H1 (cell line): Measurements from ENCODE around the gene ZNF280C. TPM values are rescaled to one million over a fixed set of nuclear protein-coding genes. Genes with fewer than 3 reads are reported as not detected.

Source experiments
- CTCF ChIA-PET: fragments of 300-600 bp; sonication (Branson Sonifier 250); formaldehyde crosslinking; loops from one replicate; lab custom pipeline; 2021; ENCODE audit not compliant: partially characterized antibody; lab: Charles Lee
- POLR2A ChIA-PET: fragments of 300-600 bp; sonication (Branson Sonifier 250); formaldehyde crosslinking; loops from one replicate; lab custom pipeline; 2021; ENCODE audit warnings: inconsistent platforms; ENCODE audit not compliant: partially characterized antibody; lab: Charles Lee
- DNase-seq, 2 experiments: peaks; one replicate each; pipeline versions ENCODE4 v3.0.0 to v3.0.0-alpha.2; 2010 to 2022; ENCODE audit warnings: low spot score in 2 of 2, low read depth in 1 of 2, mixed read lengths in 1 of 2
- FAIRE-seq: peaks from 2 replicates; lab custom pipeline; 2011; peaks lifted over from hg19 to GRCh38; lab: Jason Lieb, UNC
- H2AFZ ChIP-seq: 2 replicates; pipeline ENCODE4 v1.8.1; 2012; ENCODE audit warnings: low read length, inconsistent platforms
- H2AK5ac ChIP-seq: 2 replicates; pipeline ENCODE4 v1.6.1; 2013; ENCODE audit warnings: low read depth, low read length
- H2BK120ac ChIP-seq: replicated peaks from 2 replicates; pipeline ENCODE3; 2013; ENCODE audit warnings: low read depth, low read length, inconsistent platforms
- H2BK12ac ChIP-seq: 2 replicates; pipeline ENCODE4 v1.6.1; 2013; ENCODE audit warnings: low read depth, low read length
- H2BK15ac ChIP-seq: 2 replicates; pipeline ENCODE4 v1.6.1; 2013; ENCODE audit warnings: low read length
- H2BK20ac ChIP-seq: 2 replicates; pipeline ENCODE4 v1.6.1; 2013; ENCODE audit warnings: low read length
- H2BK5ac ChIP-seq: 2 replicates; pipeline ENCODE4 v1.6.1; 2013; ENCODE audit warnings: low read depth, low read length
- H3K14ac ChIP-seq: 2 replicates; pipeline ENCODE4 v1.6.1; 2013; ENCODE audit warnings: inconsistent platforms; ENCODE audit not compliant: insufficient read length
- H3K18ac ChIP-seq: 2 replicates; pipeline ENCODE4 v1.6.1; 2013; ENCODE audit warnings: low read length; ENCODE audit errors: extremely low read depth
- H3K23ac ChIP-seq: 2 replicates; pipeline ENCODE4 v1.6.1; 2013; ENCODE audit warnings: inconsistent platforms; ENCODE audit not compliant: insufficient read length
- H3K23me2 ChIP-seq: 2 replicates; pipeline ENCODE4 v1.6.1; 2013; ENCODE audit warnings: low read depth, low read length
- H3K27ac ChIP-seq: 2 replicates; pipeline ENCODE4 v1.6.1; 2011; ENCODE audit warnings: low read depth, low read length, inconsistent platforms
- H3K27me3 ChIP-seq, 4 experiments: replicated peaks in 1 of 4; 1 replicate in 1 of 4; 2 replicates in 3 of 4; pipeline versions ENCODE4 v1.6.1 to v1.8.1; 2011 to 2013; ENCODE audit warnings: low read length in 3 of 4, mild to moderate bottlenecking in 3 of 4, inconsistent platforms in 2 of 4, mixed read lengths in 2 of 4, moderate library complexity in 1 of 4; ENCODE audit not compliant: control insufficient read depth in 3 of 4, insufficient read depth in 3 of 4; ENCODE audit errors: extremely low read depth in 1 of 4
- H3K36me3 ChIP-seq, 4 experiments: 2 replicates each; pipeline versions ENCODE4 v1.6.1 to v1.8.1; 2011 to 2013; ENCODE audit warnings: mild to moderate bottlenecking in 4 of 4, low read length in 3 of 4, moderate library complexity in 2 of 4, control low read depth in 1 of 4, inconsistent platforms in 1 of 4; ENCODE audit not compliant: insufficient read depth in 4 of 4, control insufficient read depth in 2 of 4
- H3K4ac ChIP-seq: replicated peaks from 2 replicates; pipeline ENCODE3; 2013; ENCODE audit warnings: low read length, low read depth, mixed read lengths, inconsistent platforms; ENCODE audit not compliant: insufficient read length
- H3K4me1 ChIP-seq, 4 experiments: replicated peaks in 1 of 4; 1 replicate in 1 of 4; 2 replicates in 3 of 4; pipeline versions ENCODE4 v1.6.1 to v1.8.1; 2011 to 2013; ENCODE audit warnings: low read length in 3 of 4, inconsistent platforms in 2 of 4, mixed read lengths in 1 of 4; ENCODE audit not compliant: insufficient read depth in 4 of 4, control insufficient read depth in 3 of 4
- H3K4me2 ChIP-seq, 2 experiments: 2 replicates each; pipeline versions ENCODE4 v1.6.1 to v1.8.1; 2011 to 2013; ENCODE audit warnings: low read depth in 2 of 2, low read length in 2 of 2, control low read depth in 1 of 2, inconsistent platforms in 1 of 2, mild to moderate bottlenecking in 1 of 2; ENCODE audit not compliant: insufficient read depth in 1 of 2
- H3K4me3 ChIP-seq, 4 experiments: fragments of 200-600, 300-600 bp in 1 of 4; sonication (generic), shearing (Covaris generic), sonication (Bioruptor Twin) in 1 of 4; 2 replicates each; pipeline versions ENCODE4 v1.5.1 to v1.8.1; 2011 to 2016; ENCODE audit warnings: low read length in 4 of 4, low read depth in 3 of 4, control low read depth in 2 of 4, inconsistent platforms in 2 of 4, mild to moderate bottlenecking in 2 of 4, mixed read lengths in 1 of 4, moderate library complexity in 1 of 4; ENCODE audit not compliant: insufficient read depth in 2 of 4; ENCODE audit errors: extremely low read depth in 1 of 4
- H3K56ac ChIP-seq: replicated peaks from 2 replicates; pipeline ENCODE3; 2013; ENCODE audit warnings: low read depth, mild to moderate bottlenecking, mixed read lengths, low read length, inconsistent platforms; ENCODE audit not compliant: insufficient read length
- H3K79me1 ChIP-seq: 2 replicates; pipeline ENCODE4 v1.6.1; 2013; ENCODE audit warnings: low read depth, low read length, control low read depth
- H3K79me2 ChIP-seq, 2 experiments: 2 replicates each; pipeline versions ENCODE4 v1.6.1 to v1.8.1; 2012 to 2013; ENCODE audit warnings: low read length in 2 of 2, mild to moderate bottlenecking in 2 of 2, inconsistent platforms in 1 of 2; ENCODE audit not compliant: insufficient read depth in 2 of 2, control insufficient read depth in 1 of 2
- H3K9ac ChIP-seq, 4 experiments: replicated peaks in 1 of 4; 1 replicate in 1 of 4; 2 replicates in 3 of 4; pipeline versions ENCODE4 v1.6.1 to v1.8.1; 2011 to 2013; ENCODE audit warnings: low read depth in 3 of 4, low read length in 3 of 4, control low read depth in 2 of 4, mild to moderate bottlenecking in 2 of 4, moderate library complexity in 2 of 4, inconsistent platforms in 1 of 4; ENCODE audit errors: extremely low read depth in 1 of 4
- H3K9me3 ChIP-seq, 2 experiments: 2 replicates each; pipeline versions ENCODE4 v1.6.1 to v1.8.1; 2012 to 2013; ENCODE audit warnings: mild to moderate bottlenecking in 2 of 2, moderate library complexity in 2 of 2, control low read depth in 1 of 2, inconsistent platforms in 1 of 2, low read depth in 1 of 2, low read length in 1 of 2, mixed read lengths in 1 of 2; ENCODE audit not compliant: insufficient read depth in 2 of 2
- H4K20me1 ChIP-seq, 2 experiments: replicated peaks in 1 of 2; 2 replicates each; pipeline versions ENCODE3 to v1.8.1; 2011 to 2013; ENCODE audit warnings: inconsistent platforms in 2 of 2, low read length in 2 of 2, mild to moderate bottlenecking in 1 of 2; ENCODE audit not compliant: insufficient read depth in 2 of 2, control insufficient read depth in 1 of 2
- H4K5ac ChIP-seq: 2 replicates; pipeline ENCODE4 v1.6.1; 2013; ENCODE audit warnings: low read length, low read depth, mixed read lengths, inconsistent platforms; ENCODE audit not compliant: insufficient read length
- H4K8ac ChIP-seq: 2 replicates; pipeline ENCODE4 v1.8.0; 2013; ENCODE audit warnings: mild to moderate bottlenecking, moderate library complexity, low read length, inconsistent platforms; ENCODE audit not compliant: insufficient read depth; ENCODE audit errors: extremely low read depth
- H4K91ac ChIP-seq: replicated peaks from 2 replicates; pipeline ENCODE3; 2013; ENCODE audit warnings: low read length, mixed read lengths, inconsistent platforms; ENCODE audit not compliant: insufficient read length
- KDM4A ChIP-seq: IDR thresholded peaks from one replicate; pipeline ENCODE4 v1.7.1; 2012; ENCODE audit warnings: low read depth, mild to moderate bottlenecking, moderate library complexity, low read length, inconsistent platforms; ENCODE audit not compliant: severe bottlenecking
- MAFK ChIP-seq: IDR thresholded peaks from 2 replicates; pipeline ENCODE4 v1.6.1; 2012; ENCODE audit warnings: low read depth, mild to moderate bottlenecking, improper control_type of control experiment, low read length
- TCF12 ChIP-seq: IDR thresholded peaks from 2 replicates; pipeline ENCODE4 v1.6.1; 2011; ENCODE audit warnings: low read depth, mild to moderate bottlenecking, low read length
- WGBS, 2 experiments: shearing (Covaris generic) in 1 of 2; methylation state at CpG; one replicate each; pipeline versions ENCODE4 v1.1.6 to v1.1.7; 2013 to 2015; ENCODE audit warnings: low lambda C conversion rate in 2 of 2, mixed read lengths in 2 of 2, inconsistent platforms in 1 of 2, low coverage in 1 of 2, missing lambda C conversion rate in 1 of 2; ENCODE audit not compliant: insufficient replicate concordance in 2 of 2, insufficient coverage in 1 of 2, insufficient read length in 1 of 2; ENCODE audit errors: extremely low coverage in 1 of 2, missing lambda C conversion rate in 1 of 2; 5-methylcytosine and 5-hydroxymethylcytosine counted together
- polyA plus RNA-seq, 7 experiments: library from polyadenylated mRNA; depleted of rRNA in 3 of 7; stranded (reverse) in 5 of 7; unstranded in 2 of 7; fragments of >200 nt in 5 of 7; fragments of 200-250 nt in 2 of 7; gene quantifications; 1 replicate in 5 of 7; 2 replicates in 1 of 7; 4 replicates in 1 of 7; pipeline versions ENCODE4 v1.2.1 to v1.2.3, GENCODE V29; 2011 to 2013; ENCODE audit warnings: missing spikeins in 2 of 7, mixed read lengths in 2 of 7
- total RNA-seq: library from RNA; stranded (reverse); fragmentation: NEBNext Ultra II Directional; extraction: Animal tissue kit (Norgen Biotek cat#: 25700); gene quantifications from 2 replicates; pipeline ENCODE4 v1.2.1, GENCODE V29; 2021

ZNF280C gene
- total and polyA plus RNA-seq, 2 of the 8 experiments (the other 6 are each of a cell fraction or from before 2014, with no cell fraction given) = 8.4 to 13.4 TPM

DNA sequence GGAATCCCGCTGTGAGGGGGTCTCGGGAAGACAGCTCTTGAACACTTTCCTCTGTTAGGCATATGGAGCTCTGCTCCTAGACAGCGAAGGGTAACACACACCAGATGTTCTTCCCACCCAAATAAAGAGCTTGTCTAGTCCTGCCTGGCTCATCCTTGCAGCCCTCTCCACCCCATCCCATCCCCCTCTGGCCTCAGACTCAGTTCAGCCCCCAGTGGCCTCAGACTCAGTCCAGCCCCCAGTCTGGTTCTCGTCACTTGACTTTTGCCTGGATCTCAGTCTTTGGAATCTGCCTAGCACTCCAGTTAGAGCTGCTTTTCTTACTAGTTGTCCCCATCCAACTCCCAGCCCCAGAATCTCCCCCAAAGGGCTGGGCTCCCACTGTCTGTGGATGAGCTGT lies 82.0 kb downstream of the ZNF280C start:
- Histone ChIP-seq H3K27me3 (no peaks in the 10 kb centered on the region), H3K14ac (no peak overlapping the region), H3K27ac (no peak overlapping the region), H4K5ac (no peak overlapping the region), H3K9ac (no peak overlapping the region), H3K79me1 (no peaks in the 10 kb centered on the region), H2AFZ (no peak overlapping the region), H4K91ac (no peak overlapping the region), H2AK5ac (no peak overlapping the region), H3K23me2 (no peaks in the 10 kb centered on the region), H3K4me1 (no peaks in the 10 kb centered on the region), H4K8ac (no peak overlapping the region), H2BK5ac (no peak overlapping the region), H3K9me3 (no peaks in the 10 kb centered on the region), H2BK20ac (no peak overlapping the region), H2BK15ac (no peak overlapping the region), H3K4ac (no peak overlapping the region)
- POLR2A ChIA-PET = no interaction called here
- CTCF ChIA-PET = interaction anchor here (0.6 to 1.6 kb wide), 3 partner anchors 8 to 21 kb away, joined by 3 to 4 read pairs (median 4); no protein-coding TSS in a partner anchor
- no peak for FAIRE-seq
- DNase-seq = no peak
- TF ChIP-seq MAFK = no peak
- TF ChIP-seq TCF12 = no peak
- TF ChIP-seq KDM4A = no peak
- TF ChIP-seq, all 59 proteins: peak for 0
- no peak overlapping the region for H3K56ac ChIP-seq
- H3K4me3 ChIP-seq = no peak overlapping the region
- H3K4me2 ChIP-seq = no peak overlapping the region
- no peak overlapping the region for H2BK12ac ChIP-seq
- H3K18ac ChIP-seq = no peak overlapping the region
- H3K23ac ChIP-seq = no peak overlapping the region
- H4K20me1 ChIP-seq = no peaks in the 10 kb centered on the region
- no peaks in the 10 kb centered on the region for H3K36me3 ChIP-seq
- no peak overlapping the region for H2BK120ac ChIP-seq
- no peaks in the 10 kb centered on the region for H3K79me2 ChIP-seq
- WGBS, 2 experiments = 95% methylated on average over 3 of the region's 4 CpGs; no CpG with 5 or more reads in 1 of the 2 experiments
